SK-N-MC (cell line): ENCODE measurements around the gene ADISSP.

Experiments used
- EZH2 ChIP-seq: fragments of 200-600 bp; sonication (generic); IDR thresholded peaks from one replicate; pipeline ENCODE4 v1.6.1; 2017; ENCODE audit warnings: antibody characterized with exemption
- POLR2AphosphoS5 ChIP-seq: IDR thresholded peaks from 2 replicates; pipeline ENCODE4 v1.6.1; 2012; ENCODE audit warnings: mild to moderate bottlenecking, low read depth, low read length, borderline replicate concordance

DNA sequence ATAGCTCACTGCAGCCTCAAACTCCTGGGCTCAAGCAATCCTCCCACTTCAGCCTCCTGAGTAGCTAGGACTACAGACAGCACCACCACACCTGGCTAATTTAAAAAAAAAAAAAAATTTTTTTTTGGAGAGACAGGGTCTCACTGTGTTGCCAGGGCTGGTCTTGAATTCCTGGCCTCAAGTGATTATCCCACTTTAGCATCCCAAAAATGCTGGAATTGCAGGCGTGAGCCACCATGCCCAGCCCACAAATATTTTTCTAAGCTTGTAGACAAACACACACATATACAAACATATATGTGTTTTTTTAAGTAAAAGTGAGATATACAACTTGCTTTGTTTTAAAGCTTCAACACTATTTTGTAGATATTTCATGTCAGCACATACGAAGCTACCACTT lies 24.3 kb downstream of the ADISSP start:
- no peak for TF ChIP-seq EZH2
- no peak for TF ChIP-seq POLR2AphosphoS5
